ENCODE data around the gene ZNHIT1.

ZNHIT1 gene

DNA sequence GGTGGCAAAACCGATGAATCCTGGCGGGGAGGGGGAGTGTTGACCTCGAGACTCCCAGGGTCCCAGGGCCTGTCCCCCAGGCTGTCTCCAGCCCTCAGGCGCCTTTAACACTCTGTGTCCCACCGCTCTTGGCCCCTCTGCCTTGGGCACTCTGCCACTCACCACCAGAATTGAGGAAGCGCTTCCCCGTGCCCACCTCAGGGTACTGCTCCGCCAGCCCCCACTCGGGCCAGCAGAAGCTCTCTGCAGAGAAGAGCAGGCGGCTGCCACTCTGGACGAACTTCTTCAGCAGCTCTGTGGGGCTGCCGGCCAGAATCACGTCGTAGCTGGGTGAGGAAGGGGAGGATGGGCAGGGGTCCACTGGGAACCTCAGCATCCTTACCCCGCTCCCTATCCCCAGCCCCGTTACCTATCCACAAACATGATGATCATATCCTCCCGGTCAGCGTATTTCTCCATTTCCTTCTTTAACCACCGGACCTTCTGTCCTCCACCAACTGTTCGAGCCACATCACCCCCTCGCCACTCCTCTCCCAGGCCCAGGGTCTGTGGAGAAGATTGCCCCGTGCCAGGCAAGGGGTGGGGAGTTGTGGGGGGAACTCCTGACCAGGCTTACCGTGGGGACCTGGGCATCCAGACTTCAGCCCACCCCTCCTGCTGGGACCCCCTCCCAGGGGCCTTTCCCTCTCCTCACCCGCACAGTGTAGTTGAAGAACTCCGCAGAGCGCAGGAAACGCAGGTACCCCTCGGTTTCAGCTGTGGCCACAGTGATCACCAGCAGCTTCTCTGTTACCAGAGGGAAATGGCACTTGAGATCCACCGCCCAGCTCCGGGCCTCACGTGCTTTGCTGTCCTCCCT, 1.7 kb upstream of the ZNHIT1 start:
- DNase-seq, result no peak

- peak; percentile 79 for DNase-seq
Measured at GRCh38 chr7:101216860-101217387, 1.0 kb upstream of the ZNHIT1 start.

DNA sequence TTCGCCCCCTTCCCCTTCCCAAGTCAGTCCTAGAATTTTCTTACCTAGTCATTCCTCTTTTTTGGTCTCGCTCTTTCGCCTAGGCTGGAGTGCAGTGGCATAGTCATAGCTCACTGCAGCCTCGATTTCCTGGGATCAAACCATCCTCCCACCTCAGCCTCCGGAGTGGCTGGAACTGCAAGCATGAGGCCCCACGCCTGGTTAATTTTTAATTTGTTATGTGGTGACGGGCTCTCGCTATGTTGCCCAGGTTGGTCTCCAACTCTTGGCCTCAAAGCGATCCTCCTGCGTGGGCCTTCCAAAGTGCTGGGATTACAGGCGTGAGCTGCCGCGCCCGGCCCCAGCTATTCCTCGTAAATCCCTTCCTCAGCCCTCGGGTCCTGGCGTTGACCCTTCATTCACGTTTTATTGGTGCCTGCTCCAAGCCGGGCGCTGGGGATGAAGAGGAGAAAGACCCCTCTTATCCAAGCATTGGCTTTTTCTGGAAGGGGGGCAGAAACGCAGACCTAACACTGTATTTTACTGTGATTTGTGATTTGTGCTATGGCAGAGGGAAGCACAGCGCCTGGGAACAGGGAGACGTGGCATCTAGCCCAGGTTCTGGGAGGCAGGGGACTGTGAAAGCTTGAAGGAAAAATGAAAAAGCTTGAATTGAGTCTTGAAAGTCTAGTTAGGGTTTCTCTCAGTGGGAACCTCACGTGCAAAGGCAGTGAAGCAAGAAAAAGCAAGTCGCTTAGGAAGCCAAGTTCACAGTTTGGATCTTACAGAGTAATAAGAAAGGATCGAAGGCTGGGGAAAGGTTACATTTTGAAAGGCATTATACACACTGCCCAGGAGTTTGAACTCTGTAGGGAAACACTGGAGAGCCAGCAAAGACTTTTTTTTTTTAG, 516 bp downstream of the ZNHIT1 start:
- DNase-seq, result no peak

GRCh38 chr7:101220295-101220694, 2.3 kb downstream of the ZNHIT1 start:
- DNase-seq, result no peak

- no peak for DNase-seq
Measured at GRCh38 chr7:101222275-101222830, 4.4 kb downstream of the ZNHIT1 start.

- no peak for DNase-seq
Measured at GRCh38 chr7:101223528-101223927, 5.6 kb downstream of the ZNHIT1 start.

GRCh38 chr7:101225650-101226049, 7.7 kb downstream of the ZNHIT1 start:
- no peak for DNase-seq

GRCh38 chr7:101226721-101227120, 8.8 kb downstream of the ZNHIT1 start:
- no peak for DNase-seq

DNA sequence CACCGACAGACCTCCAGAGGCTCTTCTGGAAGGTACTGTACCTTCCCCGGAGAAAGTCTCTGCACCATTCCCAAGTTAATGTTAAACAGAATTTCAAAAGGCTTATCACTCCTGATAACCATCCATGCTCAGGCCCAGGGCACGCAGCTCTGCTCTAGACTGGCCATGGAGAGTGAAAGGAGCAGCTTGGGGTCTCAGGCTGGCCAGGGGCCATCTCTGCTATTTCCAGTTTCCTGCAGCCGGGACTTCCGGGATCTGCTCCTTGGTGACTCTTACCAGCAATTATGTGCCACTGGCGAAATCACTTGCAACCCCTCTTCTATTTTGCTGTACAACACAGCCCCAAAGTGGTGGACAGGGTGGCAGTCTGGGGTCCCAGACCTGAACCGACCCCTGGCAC, 13.7 kb downstream of the ZNHIT1 start:
- no peak for DNase-seq

GRCh38 chr7:101232141-101232850, 14.3 kb downstream of the ZNHIT1 start:
- DNase-seq, result peak; percentile 51

DNA sequence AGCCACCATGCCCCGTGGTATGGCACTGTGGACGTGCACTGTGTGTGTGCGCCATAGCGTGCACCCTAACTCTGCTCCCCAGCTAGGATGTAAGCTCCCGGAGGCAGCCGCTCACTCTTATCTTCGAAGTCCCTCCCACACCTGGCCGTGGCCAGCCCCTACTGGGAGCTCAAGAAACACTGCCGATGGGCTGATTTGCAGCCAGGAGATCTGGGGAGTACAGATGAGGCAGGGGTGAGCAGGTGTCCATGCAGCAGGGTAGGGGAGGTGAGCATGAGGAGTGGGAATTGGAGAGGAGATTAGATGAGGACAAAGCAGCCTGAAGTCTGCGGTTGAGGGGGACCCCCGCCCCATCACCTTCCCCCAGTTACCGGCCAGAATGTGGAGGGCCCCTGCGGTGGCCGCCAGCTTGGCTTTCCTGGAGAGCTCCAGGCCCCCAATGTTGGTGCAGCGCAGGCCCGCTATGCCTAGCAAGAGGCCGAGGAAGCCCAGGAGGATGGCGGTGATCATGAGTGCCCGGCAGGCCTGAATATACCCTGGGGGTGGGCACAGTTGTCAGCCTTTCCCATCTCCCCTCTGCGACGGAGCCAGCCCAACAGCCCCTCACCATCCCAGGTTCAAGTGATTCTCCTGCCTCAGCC, 16.1 kb downstream of the ZNHIT1 start:
- no peak for DNase-seq

DNA sequence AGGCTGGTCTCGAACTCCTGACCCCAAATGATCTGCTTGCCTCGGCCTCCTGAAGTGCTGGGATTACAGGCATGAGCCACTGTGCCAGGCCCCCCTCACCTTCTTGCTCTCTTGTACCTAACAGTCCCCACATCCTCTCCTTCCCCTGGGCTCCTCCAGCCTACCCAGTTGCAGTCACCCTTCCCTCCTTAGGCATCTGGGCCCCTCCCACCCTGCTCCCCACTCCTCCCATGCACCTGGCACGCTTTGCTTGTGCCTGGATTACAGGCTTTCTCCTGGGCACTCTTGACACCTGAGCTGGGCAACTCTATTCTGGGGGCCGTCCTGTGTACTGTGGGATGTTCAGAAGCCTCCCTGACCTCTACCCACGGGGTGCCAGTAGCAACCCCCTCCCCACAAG, 16.7 kb downstream of the ZNHIT1 start:
- DNase-seq, result no peak

DNA sequence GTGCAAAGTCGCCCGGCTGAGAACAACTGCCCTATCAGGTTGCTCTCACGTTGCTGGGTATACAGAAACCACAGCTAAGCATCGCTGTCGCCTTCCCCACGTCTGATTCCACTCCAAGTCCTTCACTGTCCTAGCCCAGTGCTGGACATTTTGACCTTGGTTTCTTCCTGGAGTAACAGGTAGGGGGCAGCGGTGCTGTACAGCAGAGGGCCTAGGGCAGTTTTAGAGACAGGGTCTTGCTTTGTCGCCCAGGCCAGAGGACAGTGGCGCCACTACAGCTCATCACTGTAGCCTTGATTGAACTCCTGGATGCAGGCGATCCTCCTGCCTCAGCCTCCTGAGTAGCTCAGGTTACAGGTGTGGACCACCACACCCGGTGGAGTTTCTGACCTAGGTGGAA, 17.1 kb downstream of the ZNHIT1 start:
- DNase-seq, result no peak

GRCh38 chr7:101235522-101235921, 17.6 kb downstream of the ZNHIT1 start:
- no peak for DNase-seq

GRCh38 chr7:101236292-101236835, 18.4 kb downstream of the ZNHIT1 start:
- DNase-seq, result no peak

DNA sequence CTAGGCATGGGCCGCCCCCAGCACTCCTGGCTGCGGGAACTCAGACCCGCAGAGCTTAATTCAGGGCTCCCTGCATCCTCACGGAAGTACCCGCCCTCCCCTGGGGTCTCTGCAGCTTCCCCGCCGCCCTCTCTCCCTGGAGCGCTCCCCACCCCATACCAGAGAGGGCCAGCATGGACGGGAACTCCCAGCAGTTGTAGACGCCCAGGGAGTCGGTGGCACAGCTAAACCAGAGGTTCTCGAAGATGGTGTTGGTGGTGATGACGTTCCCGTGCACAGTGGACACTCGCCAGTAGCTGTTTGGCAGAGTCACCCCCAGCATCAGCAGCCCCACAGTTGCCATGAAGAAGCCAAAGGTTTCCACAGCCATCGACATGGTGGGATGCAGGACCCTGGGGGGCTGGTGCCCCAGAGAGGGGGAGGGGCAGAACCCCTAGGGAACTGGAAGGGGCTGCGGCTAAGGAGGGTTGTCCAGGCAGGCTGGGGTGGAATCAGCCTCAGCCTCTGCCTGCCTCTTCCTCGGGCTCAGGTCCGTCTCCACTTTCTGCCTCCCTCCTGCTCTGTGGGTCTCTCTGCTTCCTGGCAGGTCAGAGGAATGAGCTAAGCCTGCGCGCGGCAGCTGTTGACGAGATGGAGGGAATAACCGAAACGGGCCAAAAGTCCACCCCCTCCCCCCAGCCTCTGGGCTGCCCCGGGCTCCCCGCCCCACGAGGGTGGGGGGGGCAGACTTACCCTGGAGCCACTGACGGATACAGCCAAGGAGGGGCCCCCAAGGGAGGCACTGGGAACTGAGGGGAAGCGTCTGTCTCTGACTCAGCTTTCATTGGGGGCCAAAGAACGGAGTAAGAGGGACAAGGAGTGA, 19.5 kb downstream of the ZNHIT1 start, which contains the start of gene CLDN15:
Gene CLDN15 (minus strand): TSS at position 597 of the 862 bp plus-strand sequence. CDS start 221 bp downstream, at position 376.
- DNase-seq, result no peak

DNA sequence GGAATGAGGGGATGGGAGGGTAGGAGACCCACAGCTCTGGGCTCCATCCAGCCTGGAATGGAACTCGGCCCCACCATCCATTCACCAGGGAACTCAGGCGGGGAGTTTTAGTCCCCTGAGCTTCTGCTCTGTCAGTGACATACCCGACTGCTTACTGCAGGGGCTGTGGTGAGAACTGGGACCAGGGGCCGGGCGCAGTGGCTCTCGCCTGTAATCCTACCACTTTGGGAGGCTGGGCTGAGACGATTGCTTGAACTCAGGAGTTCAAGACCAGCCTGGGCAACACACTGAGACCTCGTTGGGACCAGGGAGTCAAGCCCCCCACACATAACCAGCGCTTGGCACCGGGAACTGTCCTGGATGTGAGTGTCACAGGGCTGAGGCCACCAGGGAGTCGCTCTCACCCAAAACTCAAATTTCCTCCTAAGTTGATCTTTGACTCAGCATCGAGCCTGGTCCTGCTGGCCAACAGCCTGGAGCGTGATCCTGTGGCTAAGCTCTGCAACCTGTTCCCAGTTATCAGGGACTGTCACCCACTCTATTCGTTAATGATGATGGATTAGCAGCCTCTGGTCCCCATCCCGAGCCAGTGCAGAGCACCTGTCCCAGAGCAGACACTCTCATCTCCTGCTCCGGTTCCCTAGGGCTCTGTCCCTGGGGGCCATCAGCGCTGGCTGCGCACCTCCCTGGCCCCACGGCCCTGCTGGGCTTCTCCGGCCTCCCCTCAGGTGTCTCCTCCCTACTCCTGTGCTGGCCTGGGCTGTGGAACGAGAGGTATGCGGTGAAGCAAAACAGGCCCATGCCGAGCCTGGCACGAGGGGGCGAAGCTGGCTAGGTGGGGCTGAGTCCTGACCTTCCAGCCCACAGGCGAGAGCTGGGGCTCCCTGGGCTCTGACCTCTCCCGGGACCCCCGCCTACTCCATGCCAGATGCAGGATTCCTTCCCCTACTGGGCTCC, 20.5 kb downstream of the ZNHIT1 start:
- DNase-seq, result no peak

DNA sequence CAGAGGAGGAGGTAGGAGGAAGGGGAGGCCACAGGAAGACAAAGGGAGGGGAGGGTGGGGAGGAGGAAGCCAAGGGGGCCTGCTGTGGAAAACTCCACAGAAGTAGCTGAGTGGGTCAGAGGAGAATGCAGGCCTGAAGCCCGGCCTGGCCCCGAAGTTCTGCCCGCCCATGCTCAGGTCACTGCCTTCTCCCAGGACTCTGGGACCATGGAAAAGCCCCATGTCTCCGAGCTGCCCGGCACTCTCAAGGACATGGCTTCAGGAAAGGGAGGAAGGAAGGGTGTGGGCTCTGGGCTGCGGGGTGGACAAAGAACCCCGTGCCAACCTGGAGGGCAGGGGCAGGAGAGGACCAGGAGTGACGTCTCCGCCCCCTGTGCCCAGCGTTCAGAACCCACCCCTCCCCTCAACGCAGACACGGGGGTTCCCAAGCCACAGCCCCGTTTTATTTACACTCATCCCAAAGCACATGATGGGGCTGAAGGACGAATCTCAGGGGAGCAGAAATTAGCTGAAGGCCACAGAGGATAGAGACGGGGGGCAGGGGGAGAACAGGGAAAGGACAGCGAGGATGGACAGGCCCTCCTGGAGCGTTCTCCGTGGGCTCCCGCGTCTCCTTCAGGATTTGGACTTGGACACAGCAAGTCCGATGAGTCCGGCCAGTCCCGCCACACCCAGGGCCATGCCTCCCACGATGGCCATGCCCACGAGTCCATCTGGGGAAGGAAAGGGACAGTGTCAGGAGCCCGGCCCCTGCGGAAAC, 21.4 kb downstream of the ZNHIT1 start:
- DNase-seq, result no peak

Measured in right kidney (tissue), 1 donor.